Nephron progenitor cell (in vitro differentiated cells): ENCODE data around the gene ARMH4.

Experiments used
- DNase-seq: peaks from one replicate; pipeline ENCODE4 v3.0.0; 2021
- H3K27ac Mint-ChIP-seq: 2 replicates; pipeline ENCODE4 v1.8.0; 2021; ENCODE audit warnings: mild to moderate bottlenecking, moderate library complexity, mixed read lengths
- H3K27me3 Mint-ChIP-seq: 2 replicates; pipeline ENCODE4 v1.8.0; 2021; ENCODE audit warnings: mild to moderate bottlenecking, low read depth, mixed read lengths; ENCODE audit not compliant: poor library complexity
- H3K36me3 Mint-ChIP-seq: 2 replicates; pipeline ENCODE4 v1.8.0; 2021; ENCODE audit warnings: low read depth, mixed read lengths
- H3K4me1 Mint-ChIP-seq: 2 replicates; pipeline ENCODE4 v1.8.0; 2021; ENCODE audit warnings: mixed read lengths
- H3K4me3 Mint-ChIP-seq: 2 replicates; pipeline ENCODE4 v1.8.0; 2021; ENCODE audit warnings: mild to moderate bottlenecking, moderate library complexity, mixed read lengths
- H3K9me3 Mint-ChIP-seq: 2 replicates; pipeline ENCODE4 v1.8.0; 2021; ENCODE audit warnings: mild to moderate bottlenecking, moderate library complexity, mixed read lengths
- TF ChIP-seq, protein P1 (sequence below): fragments of 200-600 bp; sonication (generic); IDR thresholded peaks from 2 replicates; pipeline ENCODE4 v1.5.0; 2021; ENCODE audit warnings: antibody characterized with exemption

The ARMH4 gene

DNA sequence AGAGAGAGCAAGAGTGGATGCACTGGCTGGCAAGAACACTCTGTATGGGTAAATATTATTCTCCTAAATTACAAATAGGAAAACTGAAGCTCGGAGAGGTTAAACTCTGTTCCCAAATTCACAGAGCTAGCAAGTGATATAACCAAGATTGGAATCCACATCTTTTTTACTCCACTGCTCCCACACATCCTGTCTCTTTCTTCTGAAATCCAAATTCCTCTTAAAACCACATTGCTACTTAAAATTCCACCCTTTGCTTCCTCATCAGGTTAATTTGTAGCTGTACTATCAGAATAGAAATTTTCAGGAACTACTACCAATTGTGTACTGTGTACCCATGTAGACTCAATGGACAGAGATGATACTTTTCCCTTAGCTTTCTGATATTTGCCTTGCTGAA, 74.4 kb downstream of the ARMH4 start:
- TF ChIP-seq, protein P1, sequence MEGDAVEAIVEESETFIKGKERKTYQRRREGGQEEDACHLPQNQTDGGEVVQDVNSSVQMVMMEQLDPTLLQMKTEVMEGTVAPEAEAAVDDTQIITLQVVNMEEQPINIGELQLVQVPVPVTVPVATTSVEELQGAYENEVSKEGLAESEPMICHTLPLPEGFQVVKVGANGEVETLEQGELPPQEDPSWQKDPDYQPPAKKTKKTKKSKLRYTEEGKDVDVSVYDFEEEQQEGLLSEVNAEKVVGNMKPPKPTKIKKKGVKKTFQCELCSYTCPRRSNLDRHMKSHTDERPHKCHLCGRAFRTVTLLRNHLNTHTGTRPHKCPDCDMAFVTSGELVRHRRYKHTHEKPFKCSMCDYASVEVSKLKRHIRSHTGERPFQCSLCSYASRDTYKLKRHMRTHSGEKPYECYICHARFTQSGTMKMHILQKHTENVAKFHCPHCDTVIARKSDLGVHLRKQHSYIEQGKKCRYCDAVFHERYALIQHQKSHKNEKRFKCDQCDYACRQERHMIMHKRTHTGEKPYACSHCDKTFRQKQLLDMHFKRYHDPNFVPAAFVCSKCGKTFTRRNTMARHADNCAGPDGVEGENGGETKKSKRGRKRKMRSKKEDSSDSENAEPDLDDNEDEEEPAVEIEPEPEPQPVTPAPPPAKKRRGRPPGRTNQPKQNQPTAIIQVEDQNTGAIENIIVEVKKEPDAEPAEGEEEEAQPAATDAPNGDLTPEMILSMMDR, result no peak
- no peaks in the 10 kb centered on the region for H3K9me3 Mint-ChIP-seq
- H3K36me3 Mint-ChIP-seq, result no peaks in the 10 kb centered on the region
- peaks cover 7% of the 10 kb centered on the region for H3K27me3 Mint-ChIP-seq
- no peak for DNase-seq
- H3K27ac Mint-ChIP-seq, result no peak overlapping the region
- H3K4me3 Mint-ChIP-seq, result no peak overlapping the region
- no peaks in the 10 kb centered on the region for H3K4me1 Mint-ChIP-seq

DNA sequence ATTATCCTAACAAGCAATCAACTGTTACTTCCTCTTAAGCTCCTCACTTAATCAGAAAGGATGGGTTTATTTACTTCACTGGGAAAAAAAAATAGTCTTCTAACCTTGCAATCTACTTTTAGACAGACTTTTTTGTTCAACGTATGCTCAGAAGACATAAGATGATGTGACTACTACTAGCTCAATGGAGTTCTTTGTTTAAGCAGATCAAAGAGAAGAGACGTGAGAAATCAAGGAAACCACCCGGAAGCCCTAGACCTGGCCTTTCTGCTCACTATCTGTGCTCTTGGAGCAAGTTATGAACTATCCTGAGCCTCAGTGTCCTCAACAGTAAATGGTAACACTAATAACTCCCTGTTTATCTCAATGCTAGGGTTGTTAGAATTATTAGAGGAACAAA, 78.5 kb downstream of the ARMH4 start:
- Mint-ChIP-seq H3K27me3 (peaks cover 4% of the 10 kb centered on the region), H3K27ac (no peak overlapping the region), H3K9me3 (no peaks in the 10 kb centered on the region), H3K4me3 (no peak overlapping the region), H3K36me3 (no peaks in the 10 kb centered on the region), H3K4me1 (no peaks in the 10 kb centered on the region)
- DNase-seq, result no peak
- TF ChIP-seq, protein P1, result no peak

DNA sequence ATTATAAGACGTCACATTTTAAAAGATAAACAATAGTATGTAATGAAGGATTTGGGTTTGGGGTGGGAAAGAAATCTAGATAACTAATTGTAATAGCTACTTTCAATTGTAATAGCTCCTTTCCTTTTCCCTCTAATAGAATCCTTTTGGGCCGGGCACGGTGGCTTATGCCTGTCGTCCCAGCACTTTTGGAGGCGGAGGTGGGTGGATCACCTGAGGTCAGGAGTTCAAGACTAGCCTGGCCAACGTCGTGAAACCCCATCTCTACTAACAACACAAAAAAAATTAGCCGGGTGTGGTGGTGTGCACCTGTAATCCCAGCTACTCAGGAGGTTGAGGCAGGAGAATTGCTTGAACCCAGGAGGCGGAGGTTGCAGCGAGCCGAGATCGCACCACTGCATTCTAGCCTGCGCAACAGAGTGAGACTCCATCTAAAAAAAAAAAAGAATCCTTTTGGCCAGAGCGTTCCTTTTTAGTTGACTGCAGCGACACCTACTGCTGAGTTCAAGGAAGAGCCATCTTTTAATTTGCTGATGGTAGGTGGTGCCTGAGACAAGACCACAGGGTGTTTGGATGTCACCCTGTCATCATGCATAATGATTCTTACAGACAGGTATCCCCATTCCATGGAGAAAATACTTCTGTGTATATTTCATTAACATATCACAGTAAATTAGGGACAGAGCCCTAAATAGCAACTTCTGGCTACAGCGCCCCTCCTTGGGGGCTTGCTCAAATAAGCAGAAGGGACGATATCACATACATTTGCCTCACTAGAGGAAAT, 79.5 kb downstream of the ARMH4 start:
- peak; percentile 69 for DNase-seq
- no peaks in the 10 kb centered on the region for H3K9me3 Mint-ChIP-seq
- no peak overlapping the region for H3K4me3 Mint-ChIP-seq
- H3K27ac Mint-ChIP-seq, result no peak overlapping the region
- H3K27me3 Mint-ChIP-seq, result no peaks in the 10 kb centered on the region
- no peaks in the 10 kb centered on the region for H3K36me3 Mint-ChIP-seq
- TF ChIP-seq, protein P1, result peak; percentile 66
- no peaks in the 10 kb centered on the region for H3K4me1 Mint-ChIP-seq

DNA sequence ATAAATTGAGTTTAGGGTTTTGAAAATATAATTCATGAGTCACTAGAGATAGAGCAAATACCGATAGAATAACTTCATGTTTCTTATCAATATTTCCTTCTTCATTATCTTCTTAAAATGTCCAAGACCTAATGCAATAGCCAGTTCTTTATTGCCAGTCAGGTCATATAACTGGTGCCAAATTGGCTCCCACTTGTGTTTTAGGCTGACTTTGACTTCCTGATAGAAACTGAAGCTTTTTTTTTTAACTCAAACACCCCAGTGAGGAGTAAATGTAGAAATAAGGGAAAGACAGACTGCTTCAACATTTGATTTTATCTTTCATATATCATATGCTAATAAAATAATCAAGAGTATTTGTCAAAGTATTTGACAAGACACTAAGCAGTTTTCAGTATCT, 80.7 kb downstream of the ARMH4 start:
- TF ChIP-seq, protein P1, result no peak
- no peaks in the 10 kb centered on the region for H3K36me3 Mint-ChIP-seq

DNA sequence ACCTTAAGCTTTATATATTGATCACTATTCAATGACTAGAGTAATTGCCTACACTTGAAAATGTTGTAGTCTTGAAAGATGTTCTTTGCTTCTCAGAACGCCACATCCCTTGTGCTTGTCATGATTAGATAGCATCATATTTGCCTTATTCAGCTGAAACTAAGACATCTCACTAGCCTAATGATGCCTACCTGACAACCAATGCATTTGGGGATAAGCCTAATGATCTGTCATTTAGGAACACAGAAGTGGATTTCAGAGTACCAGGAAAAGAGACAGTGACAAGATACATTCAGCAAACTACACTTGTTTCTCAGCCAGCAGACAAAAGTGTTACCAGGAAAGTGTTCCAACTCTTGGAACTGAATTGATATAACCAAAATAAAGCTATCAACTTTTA, 83.7 kb downstream of the ARMH4 start:
- no peaks in the 10 kb centered on the region for H3K9me3 Mint-ChIP-seq
- H3K4me1 Mint-ChIP-seq, result no peaks in the 10 kb centered on the region
- peaks cover 5% of the 10 kb centered on the region for H3K27me3 Mint-ChIP-seq
- no peak overlapping the region for H3K27ac Mint-ChIP-seq
- H3K36me3 Mint-ChIP-seq, result no peaks in the 10 kb centered on the region
- no peak for DNase-seq
- H3K4me3 Mint-ChIP-seq, result no peak overlapping the region
- TF ChIP-seq, protein P1, result no peak

More for the DNA sequence above, 80.7 kb downstream of the ARMH4 start:
- Mint-ChIP-seq H3K27ac (no peak overlapping the region), H3K4me1 (no peaks in the 10 kb centered on the region), H3K27me3 (peaks cover under 1% of the 10 kb centered on the region), H3K4me3 (no peak overlapping the region), H3K9me3 (no peaks in the 10 kb centered on the region)
- no peak for DNase-seq

DNA sequence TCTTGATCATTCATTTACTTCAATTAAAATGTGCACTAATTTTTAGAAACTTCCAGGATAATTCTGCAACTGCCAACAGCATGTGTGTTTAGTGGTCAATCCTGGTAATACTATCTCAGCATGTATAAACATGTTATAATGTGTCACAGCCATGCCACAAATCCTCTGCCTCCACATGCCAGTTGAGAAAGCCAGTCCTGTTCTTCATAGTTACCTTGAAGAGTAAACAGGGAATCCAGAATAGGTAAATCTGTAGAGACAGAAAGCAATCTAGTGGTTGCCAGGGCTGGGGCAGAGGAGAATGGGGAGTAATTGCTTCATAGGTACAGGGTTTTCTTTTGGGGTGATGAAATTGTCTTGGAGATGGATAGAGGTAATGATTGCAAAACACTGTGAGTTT, 85.9 kb downstream of the ARMH4 start:
- H3K36me3 Mint-ChIP-seq, result no peaks in the 10 kb centered on the region

More for the DNA sequence above, 85.9 kb downstream of the ARMH4 start:
- H3K4me3 Mint-ChIP-seq, result no peak overlapping the region
- no peak overlapping the region for H3K27ac Mint-ChIP-seq
- peaks cover 5% of the 10 kb centered on the region for H3K27me3 Mint-ChIP-seq
- peaks cover 4% of the 10 kb centered on the region for H3K4me1 Mint-ChIP-seq
- no peaks in the 10 kb centered on the region for H3K9me3 Mint-ChIP-seq
- TF ChIP-seq, protein P1, result no peak
- DNase-seq, result no peak
